Measurements from ENCODE around the gene EZR. TPM values are rescaled to one million over a fixed set of nuclear protein-coding genes. Genes with fewer than 3 reads are reported as not detected.

Gene EZR
- total and polyA plus RNA-seq, 10 of the 15 experiments (the other 5 are each of a cell fraction or from before 2014, with no cell fraction given): 79.1 to 282 (median 161) TPM

DNA sequence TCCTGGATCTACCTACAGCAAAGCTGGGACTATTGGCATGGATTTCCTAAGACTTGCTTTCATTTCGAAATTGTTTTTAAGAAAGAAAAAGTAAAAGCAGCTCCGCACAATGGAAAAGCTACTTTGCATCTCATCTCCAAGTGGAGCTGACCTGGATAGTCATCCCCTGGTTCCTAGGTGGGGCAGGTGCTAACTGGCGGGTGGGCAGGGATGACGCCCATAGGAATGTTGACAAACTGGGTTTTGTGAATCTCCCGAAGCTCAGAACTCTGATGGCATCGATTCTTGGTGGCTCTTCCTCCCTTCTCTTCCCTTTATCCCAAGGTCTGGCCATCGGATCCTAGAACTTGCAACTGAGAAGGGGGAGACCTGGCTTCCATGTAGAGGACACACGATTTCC lies 12.4 kb upstream of the EZR start:
- no TSS peak for BruUV-seq (replicated peaks)
- no peaks in the 10 kb centered on the region for H3K79me2 ChIP-seq (ENCODE audit: control insufficient read depth, insufficient read depth, low read length)
- in situ Hi-C loops (cut with MboI) (no loop called here), intact Hi-C loops (cut with micrococcal nuclease; ENCODE audit: unreplicated experiment) (no loop called here)
- 60% methylated on average over 8 of the region's 8 CpGs for WGBS (ENCODE audit: insufficient coverage, insufficient replicate concordance, low lambda C conversion rate, missing lambda C conversion rate)
- no peaks in the 10 kb centered on the region for H3K36me3 ChIP-seq (ENCODE audit: control insufficient read depth in 2 of 2, insufficient read depth in 2 of 2, low read length in 1 of 2)
- RAD21 ChIA-PET (ENCODE audit: unreplicated experiment): no interaction called here
- SMC1A ChIA-PET (ENCODE audit: uncharacterized antibody, unreplicated experiment): interaction anchor here (0.9 to 2.1 kb wide), 6 partner anchors 14 to 141 kb away, joined by 3 to 6 read pairs (median 3); no protein-coding TSS in a partner anchor
- FAIRE-seq (no peak), DNase-seq (ENCODE audit: low read depth, low spot score) (no peak), ATAC-seq (no peak)
- POLR2A ChIA-PET: interaction anchor here (2.3 kb wide), 1 partner anchor 23 kb away, joined by 6 read pairs; no protein-coding TSS in a partner anchor
- CTCF ChIA-PET: interaction anchor here (1.9 kb wide), 1 partner anchor 14 kb away, joined by 5 read pairs; no protein-coding TSS in a partner anchor
- H3K9me3 ChIP-seq (replicated peaks; ENCODE audit: control insufficient read depth, insufficient read depth, low read length): no peaks in the 10 kb centered on the region
- H3K27me3 ChIP-seq (replicated peaks in 1 of 2; ENCODE audit: control insufficient read depth in 2 of 2, insufficient read depth in 2 of 2, low read length in 1 of 2): no peaks in the 10 kb centered on the region
- no peak overlapping the region for H2AFZ ChIP-seq (ENCODE audit: control insufficient read depth, low read depth, low read length)
- H3K9ac ChIP-seq (ENCODE audit: control insufficient read depth, insufficient read depth, low read length): no peak overlapping the region
- H3K4me2 ChIP-seq (ENCODE audit: control insufficient read depth, insufficient read depth): no peak overlapping the region
- H3K27ac ChIP-seq (ENCODE audit: control insufficient read depth, insufficient read depth): no peak overlapping the region
- no peaks in the 10 kb centered on the region for H4K20me1 ChIP-seq (ENCODE audit: control insufficient read depth, insufficient read depth)
- no peak overlapping the region for H3K4me3 ChIP-seq
- H3K4me1 ChIP-seq (ENCODE audit: control insufficient read depth, insufficient read depth, low read length): peaks cover 10% of the 10 kb centered on the region
- TF ChIP-seq, protein P1, sequence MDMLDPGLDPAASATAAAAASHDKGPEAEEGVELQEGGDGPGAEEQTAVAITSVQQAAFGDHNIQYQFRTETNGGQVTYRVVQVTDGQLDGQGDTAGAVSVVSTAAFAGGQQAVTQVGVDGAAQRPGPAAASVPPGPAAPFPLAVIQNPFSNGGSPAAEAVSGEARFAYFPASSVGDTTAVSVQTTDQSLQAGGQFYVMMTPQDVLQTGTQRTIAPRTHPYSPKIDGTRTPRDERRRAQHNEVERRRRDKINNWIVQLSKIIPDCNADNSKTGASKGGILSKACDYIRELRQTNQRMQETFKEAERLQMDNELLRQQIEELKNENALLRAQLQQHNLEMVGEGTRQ (IDR thresholded peaks at IDR 0.05; ENCODE audit: borderline replicate concordance, low read depth, low read length): no peak
- TF ChIP-seq KLF5 (IDR thresholded peaks at IDR 0.05; ENCODE audit: partially characterized antibody): no peak
- TF ChIP-seq TCF7 (IDR thresholded peaks at IDR 0.05; ENCODE audit: borderline replicate concordance): no peak
- TF ChIP-seq, protein P2, sequence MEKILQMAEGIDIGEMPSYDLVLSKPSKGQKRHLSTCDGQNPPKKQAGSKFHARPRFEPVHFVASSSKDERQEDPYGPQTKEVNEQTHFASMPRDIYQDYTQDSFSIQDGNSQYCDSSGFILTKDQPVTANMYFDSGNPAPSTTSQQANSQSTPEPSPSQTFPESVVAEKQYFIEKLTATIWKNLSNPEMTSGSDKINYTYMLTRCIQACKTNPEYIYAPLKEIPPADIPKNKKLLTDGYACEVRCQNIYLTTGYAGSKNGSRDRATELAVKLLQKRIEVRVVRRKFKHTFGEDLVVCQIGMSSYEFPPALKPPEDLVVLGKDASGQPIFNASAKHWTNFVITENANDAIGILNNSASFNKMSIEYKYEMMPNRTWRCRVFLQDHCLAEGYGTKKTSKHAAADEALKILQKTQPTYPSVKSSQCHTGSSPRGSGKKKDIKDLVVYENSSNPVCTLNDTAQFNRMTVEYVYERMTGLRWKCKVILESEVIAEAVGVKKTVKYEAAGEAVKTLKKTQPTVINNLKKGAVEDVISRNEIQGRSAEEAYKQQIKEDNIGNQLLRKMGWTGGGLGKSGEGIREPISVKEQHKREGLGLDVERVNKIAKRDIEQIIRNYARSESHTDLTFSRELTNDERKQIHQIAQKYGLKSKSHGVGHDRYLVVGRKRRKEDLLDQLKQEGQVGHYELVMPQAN (conservative IDR thresholded peaks at IDR 0.05): no peak
- TF ChIP-seq CEBPB (IDR thresholded peaks at IDR 0.05; ENCODE audit: borderline replicate concordance in 1 of 2, low read depth in 2 of 2, low read length in 2 of 2): no peak
- TF ChIP-seq MYC (IDR thresholded peaks at IDR 0.05; ENCODE audit: insufficient read depth, insufficient read length, insufficient replicate concordance, low read length, severe bottlenecking): no peak
- TF ChIP-seq, protein P3, sequence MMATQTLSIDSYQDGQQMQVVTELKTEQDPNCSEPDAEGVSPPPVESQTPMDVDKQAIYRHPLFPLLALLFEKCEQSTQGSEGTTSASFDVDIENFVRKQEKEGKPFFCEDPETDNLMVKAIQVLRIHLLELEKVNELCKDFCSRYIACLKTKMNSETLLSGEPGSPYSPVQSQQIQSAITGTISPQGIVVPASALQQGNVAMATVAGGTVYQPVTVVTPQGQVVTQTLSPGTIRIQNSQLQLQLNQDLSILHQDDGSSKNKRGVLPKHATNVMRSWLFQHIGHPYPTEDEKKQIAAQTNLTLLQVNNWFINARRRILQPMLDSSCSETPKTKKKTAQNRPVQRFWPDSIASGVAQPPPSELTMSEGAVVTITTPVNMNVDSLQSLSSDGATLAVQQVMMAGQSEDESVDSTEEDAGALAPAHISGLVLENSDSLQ (IDR thresholded peaks at IDR 0.05): no peak
- no peak for TF ChIP-seq CHD4 (IDR thresholded peaks at IDR 0.05)
- TF ChIP-seq, protein P4, sequence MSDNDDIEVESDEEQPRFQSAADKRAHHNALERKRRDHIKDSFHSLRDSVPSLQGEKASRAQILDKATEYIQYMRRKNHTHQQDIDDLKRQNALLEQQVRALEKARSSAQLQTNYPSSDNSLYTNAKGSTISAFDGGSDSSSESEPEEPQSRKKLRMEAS (IDR thresholded peaks at IDR 0.05; ENCODE audit: low read depth, low read length): no peak
- no peak for TF ChIP-seq PAX8 (IDR thresholded peaks at IDR 0.05)
- no peak for TF ChIP-seq NFYA (IDR thresholded peaks at IDR 0.05; ENCODE audit: borderline replicate concordance, low read depth, low read length)
- no peak for TF ChIP-seq KAT2A (conservative IDR thresholded peaks at IDR 0.05; ENCODE audit: control insufficient read depth, low read depth, low read length)
- TF ChIP-seq RFX5 (IDR thresholded peaks at IDR 0.05; ENCODE audit: low read depth, low read length): no peak
- TF ChIP-seq, protein P5, sequence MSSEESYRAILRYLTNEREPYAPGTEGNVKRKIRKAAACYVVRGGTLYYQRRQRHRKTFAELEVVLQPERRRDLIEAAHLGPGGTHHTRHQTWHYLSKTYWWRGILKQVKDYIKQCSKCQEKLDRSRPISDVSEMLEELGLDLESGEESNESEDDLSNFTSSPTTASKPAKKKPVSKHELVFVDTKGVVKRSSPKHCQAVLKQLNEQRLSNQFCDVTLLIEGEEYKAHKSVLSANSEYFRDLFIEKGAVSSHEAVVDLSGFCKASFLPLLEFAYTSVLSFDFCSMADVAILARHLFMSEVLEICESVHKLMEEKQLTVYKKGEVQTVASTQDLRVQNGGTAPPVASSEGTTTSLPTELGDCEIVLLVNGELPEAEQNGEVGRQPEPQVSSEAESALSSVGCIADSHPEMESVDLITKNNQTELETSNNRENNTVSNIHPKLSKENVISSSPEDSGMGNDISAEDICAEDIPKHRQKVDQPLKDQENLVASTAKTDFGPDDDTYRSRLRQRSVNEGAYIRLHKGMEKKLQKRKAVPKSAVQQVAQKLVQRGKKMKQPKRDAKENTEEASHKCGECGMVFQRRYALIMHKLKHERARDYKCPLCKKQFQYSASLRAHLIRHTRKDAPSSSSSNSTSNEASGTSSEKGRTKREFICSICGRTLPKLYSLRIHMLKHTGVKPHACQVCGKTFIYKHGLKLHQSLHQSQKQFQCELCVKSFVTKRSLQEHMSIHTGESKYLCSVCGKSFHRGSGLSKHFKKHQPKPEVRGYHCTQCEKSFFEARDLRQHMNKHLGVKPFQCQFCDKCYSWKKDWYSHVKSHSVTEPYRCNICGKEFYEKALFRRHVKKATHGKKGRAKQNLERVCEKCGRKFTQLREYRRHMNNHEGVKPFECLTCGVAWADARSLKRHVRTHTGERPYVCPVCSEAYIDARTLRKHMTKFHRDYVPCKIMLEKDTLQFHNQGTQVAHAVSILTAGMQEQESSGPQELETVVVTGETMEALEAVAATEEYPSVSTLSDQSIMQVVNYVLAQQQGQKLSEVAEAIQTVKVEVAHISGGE (CRISPR knock-in tag; IDR thresholded peaks at IDR 0.05): no peak
- TF ChIP-seq, protein P6, sequence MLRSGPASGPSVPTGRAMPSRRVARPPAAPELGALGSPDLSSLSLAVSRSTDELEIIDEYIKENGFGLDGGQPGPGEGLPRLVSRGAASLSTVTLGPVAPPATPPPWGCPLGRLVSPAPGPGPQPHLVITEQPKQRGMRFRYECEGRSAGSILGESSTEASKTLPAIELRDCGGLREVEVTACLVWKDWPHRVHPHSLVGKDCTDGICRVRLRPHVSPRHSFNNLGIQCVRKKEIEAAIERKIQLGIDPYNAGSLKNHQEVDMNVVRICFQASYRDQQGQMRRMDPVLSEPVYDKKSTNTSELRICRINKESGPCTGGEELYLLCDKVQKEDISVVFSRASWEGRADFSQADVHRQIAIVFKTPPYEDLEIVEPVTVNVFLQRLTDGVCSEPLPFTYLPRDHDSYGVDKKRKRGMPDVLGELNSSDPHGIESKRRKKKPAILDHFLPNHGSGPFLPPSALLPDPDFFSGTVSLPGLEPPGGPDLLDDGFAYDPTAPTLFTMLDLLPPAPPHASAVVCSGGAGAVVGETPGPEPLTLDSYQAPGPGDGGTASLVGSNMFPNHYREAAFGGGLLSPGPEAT (IDR thresholded peaks at IDR 0.05; ENCODE audit: low read depth): no peak
